NCI-H2081 (cell line): ENCODE data around the gene DLL1.
A peak's percentile ranks its signal among the peaks of the same experiment; 100 is the strongest.

ENCODE experiments used
- DNase-seq, 2 experiments: peaks; one replicate each; lab custom pipeline; 2025; lab: John Stamatoyannopoulos, UW

DLL1 gene

DNA sequence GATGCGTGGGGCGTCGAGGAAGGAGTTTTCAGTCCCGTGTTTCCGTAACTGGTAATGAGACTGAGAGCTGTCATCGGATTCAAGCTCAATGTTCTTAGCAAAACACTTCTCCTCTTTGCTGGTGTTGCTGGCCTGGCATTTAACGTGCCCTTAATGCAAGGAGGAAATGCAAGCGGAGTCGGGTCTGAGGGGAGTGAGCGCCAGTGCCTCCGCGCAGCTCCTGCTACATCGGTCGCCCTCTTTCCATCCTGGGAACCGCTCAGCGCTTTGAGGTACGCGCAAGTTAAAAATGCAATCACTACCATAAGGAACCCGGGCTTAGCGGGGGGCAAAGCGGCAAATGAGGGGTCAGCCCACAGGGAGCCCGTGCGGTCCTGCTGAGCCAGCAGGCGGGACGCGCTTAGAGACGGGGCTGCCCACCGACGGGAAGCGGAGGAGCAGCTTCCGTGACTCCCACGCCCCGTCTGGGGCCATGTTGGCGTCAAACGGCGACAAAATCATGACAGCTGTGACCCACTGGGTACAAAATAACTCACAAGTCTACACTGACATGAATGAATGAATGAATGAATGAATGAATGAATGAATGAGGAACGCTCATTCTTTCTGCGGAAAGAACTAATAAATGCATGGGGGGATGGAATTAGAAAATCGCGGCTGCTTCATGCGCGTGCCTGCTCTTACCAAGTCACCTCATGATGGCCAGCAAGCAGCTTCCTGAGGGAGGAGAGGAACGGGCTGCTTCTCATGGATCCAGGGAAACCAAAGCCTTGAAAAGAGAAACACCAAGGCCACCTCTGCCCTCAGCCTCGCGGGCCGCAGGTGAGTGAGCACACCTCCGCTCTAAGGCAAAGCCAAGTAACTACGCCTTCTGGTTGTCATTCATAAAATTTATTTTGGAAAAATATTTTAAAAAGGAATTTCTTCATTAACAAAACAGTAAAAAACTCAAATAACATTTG is 9.3 kb downstream of the DLL1 start:
- no peak for DNase-seq

DNA sequence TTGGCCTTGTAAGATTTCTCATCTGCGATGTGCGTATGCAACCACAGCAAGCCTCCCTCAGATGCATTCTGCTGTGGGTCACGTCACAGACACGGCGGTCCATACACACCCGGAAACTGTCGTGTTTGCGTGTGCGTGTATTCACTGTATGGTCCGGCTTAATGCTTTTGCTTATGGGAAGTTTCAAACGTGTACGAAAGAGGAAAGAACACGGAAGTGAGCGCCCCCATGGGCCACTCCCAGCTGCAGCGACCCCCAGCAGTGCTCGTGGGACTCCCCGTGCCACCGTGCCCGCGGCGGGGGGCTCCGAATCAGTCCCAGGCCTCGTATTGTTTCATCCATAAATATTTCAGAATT is 10.2 kb downstream of the DLL1 start:
- DNase-seq = no peak

DNA sequence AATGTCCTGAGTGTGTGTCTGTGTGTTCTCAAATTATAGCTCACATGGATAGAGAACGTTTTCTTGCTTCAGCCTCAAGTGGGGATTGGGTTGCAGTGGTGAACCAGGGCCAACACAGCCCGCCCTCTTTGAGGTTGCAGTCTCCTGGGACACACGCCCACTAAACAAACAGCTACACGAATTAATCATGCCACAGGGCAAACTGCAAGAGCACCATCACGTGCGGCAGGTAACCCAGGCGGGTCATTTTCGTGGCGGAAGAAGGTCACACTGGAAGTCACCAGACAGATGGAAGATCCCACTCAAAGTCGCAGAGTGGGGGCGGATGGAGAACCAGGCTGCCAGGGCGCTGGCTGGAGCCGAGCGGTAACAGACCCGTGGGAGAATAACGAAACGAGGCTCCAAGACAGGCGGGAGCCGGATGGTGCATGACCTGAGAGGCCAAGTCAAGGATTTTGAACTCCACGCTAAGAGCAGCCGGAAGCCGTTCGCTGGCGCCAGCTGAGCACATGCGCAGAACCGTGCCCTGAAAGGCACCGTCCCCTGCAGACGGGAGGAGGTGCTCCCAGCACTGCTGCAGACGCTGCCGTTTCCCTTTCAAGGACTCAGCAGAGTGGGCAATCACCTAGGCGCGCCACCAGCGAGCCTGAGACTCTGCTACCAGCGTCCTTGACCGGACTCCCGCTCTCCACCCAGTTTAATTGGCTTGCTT is 10.7 kb downstream of the DLL1 start:
- peak; percentile 49 to 78 for DNase-seq

DNA sequence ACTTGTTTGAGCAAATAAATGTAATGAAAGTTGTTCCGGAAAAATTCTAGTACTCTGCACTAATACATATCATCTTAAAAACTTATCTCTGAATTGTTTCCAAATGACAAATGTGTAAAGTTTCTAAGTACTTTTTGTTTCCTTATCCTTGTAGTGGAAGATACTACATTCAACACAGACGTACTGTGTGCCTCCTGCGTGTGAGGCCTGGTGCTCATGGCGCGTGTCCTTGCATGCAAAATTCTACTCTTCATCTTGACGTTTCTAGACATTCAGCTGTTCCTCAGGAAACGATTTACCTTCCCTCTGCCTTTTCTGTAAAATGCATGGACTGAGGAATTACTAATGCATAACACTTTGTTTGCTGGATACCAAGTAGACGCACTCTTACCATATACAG is 11.5 kb downstream of the DLL1 start:
- DNase-seq = no peak

DNA sequence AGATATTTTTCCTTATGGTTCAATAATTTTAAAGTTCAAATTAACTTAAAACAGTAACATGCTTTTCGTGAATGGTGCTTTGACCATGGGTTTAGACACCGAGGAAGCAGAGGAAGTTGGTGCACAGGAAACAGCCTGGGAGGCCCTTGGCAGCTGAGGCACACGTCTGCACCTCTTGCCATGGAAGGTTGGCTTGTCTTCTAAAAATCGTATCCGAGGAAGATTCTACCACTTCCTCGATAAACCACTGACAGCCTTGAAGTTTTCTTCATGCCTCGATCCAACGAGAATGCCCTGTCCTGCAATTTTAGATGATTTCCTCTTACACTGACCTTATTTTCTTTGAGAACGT is 12.2 kb downstream of the DLL1 start:
- no peak for DNase-seq

DNA sequence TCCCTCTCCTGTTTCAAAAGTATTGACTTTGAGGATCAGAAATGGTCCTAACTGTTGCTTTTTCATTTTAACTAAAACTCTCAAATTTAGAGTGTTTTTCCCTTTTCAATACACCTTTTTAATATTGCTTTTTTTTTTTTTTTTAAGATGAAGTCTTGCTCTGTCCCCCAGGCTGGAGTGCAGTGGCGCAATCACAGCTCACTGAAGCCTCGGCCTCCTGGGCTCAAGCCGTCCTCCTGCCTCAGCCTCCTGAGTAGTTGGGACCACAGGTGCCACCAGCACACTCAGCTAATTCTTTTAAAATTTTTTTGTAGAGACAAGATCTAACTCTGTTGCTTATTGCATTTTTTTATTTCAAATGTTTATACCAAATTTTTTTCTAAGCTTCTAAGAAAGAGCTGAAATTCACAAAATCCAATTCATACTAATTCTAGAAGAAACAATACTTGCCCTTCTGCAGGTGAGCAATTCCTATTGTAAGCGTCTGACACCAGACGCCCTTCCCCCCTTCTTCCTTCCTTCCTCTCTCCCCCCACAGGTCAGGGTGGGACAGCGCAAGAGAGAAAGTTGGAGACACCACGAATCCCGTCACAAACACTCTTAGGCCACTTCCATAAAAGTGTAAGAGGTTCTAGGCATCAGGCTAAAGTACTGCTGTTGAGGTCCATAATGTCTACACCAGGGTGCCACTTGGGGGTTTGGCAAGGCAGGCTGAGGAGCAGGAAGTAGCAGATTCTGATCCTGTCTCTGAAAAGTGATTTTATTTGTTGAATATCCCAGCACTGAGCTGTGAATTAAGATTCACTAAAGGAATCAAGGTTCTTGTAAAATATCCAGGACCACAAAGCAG is 12.8 kb downstream of the DLL1 start:
- DNase-seq = no peak

DNA sequence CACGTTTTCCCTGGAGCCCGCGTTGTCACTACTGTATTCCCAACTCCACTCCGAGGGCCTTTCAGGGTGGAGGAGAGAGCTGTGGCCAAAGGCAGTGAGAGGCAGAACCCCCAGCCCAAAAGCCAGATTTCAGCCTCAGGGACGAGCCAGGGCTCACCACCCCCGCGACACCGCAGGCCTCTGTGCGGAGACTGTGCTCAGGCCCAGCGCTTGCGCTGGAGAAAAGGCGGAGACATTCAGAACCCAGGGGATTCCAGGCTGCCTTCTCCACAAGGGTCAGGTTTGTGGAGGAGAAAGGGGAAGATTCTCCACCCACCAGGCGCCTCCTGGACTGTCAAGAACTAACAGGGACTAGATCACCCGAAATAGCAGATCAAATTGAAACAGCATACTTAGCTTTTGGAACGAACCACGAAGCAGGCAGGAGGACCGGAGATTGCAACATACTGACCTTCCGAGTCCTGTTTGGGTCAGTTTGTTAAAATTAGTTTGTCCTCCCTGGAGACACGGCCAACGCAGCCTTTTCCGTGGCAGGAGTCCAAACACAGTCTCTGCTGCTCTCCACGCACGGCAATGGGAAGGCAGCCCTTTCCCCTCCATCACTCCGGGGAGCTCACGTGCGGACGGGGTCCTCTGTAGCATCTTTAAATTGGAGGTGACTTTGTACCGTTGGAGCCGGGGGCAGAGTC is 14.4 kb downstream of the DLL1 start:
- no peak for DNase-seq

DNA sequence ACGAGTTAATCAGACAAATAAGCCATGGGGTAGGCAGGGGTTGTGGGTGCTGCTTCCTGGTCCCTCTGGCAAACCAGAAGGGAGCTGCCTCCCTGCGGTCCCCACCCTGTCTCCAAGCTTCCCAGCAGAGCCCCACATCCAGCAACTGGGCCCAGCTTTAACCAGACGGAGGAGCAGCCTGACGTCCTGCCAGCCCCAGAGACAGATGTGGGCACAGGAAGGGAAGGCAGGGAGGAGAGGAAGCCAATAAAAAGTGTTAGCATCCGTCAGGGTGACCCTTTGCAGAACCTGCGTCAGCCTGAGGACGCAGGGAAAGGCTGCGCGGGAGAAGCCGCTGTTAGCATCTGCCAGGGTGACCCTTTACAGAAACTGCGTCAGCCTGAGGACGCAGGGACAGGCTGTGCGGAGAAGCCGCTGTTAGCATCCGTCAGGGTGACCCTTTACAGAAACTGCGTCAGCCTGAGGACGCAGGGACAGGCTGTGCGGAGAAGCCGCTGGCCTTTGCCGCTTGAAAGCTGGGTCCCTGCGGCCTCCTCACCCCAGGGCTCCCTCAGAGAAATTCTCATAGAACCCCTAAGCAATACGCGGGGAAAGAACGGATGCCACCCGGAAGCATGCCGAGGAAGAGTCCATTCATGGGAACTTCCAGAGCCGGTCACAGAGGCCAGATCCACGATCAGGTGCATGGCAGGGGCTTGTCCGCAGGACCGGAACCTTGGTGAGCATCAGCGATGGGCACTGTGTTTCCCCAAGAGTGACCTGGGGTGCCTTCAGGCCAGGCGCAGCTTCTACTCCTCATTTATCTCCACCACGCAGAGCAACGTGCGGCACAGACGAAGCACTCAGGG is 15.9 kb downstream of the DLL1 start:
- no peak for DNase-seq

DNA sequence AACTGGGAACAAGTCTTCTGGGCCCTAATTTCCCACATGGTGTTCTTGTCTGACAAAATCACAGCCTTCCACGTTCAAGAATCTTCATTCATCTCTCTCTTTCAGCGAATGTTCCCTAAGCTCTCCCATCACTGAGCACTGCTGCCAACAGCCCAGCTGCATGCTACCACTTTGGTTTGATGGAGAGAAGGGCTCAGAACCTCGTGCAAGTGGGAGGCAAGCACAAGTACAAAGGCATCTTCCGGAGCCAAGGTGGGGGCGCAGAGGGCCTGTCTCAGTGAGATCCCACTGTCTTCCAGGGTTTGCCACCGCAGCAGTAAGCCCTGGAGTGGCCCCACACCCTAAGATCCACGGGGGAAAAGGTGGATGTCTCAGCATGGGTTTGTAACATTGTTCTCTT is 17.2 kb downstream of the DLL1 start:
- DNase-seq = no peak

DNA sequence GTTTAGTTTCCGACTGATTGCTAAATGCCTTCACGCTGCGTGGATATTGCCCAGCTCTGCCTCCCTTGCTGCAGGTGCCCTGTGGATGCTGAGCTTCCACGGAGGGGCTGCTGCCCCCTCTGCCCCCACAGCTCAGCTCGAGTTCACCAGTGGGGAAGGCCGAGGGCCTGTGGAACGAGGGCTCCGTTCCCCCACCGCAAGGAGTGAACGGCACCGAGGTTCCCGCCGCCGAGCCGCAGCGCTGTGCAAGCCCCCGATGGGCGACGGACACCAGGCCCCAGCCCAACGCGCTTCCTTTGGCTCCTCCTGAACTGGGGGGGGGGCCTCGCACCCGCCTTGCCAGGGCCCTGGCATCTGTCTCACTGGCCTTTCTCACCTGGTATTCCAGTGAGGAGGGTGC is 17.7 kb downstream of the DLL1 start:
- DNase-seq = no peak

DNA sequence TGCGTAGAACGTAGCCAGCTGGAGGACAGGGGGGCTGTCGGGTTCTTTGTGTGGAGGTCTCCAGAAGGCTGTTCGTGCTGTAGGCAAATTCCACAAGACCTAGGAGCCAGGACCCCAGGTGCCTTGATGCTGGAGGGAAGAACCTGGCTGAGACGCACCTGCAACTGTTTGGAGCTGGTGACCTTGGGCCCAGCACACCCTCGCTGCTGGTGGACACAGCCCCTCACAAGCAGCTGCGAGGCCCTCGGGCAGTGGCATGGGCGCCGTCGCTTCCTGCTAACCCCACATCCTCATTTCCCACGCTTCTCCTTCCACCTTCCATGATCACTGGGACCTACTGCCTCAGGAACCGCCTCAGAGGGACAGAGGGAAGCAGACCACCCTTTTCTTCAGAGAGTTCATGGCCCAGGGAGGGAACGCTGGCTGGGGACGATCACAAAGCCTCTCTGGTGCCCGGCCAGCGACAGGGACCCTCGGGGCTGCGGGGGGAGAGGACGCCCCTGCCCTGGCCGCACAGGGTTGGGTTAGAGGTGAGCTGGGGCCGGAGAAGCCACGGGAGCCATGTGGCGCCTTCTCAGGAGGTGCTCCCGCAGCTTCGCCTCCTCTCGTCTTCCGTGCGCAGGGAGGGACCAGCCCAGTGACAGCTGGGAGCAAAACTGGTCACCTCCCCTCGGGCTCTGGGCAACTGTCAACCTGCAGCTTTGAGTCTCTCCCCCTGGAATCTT is 18.4 kb downstream of the DLL1 start:
- DNase-seq = no peak

DNA sequence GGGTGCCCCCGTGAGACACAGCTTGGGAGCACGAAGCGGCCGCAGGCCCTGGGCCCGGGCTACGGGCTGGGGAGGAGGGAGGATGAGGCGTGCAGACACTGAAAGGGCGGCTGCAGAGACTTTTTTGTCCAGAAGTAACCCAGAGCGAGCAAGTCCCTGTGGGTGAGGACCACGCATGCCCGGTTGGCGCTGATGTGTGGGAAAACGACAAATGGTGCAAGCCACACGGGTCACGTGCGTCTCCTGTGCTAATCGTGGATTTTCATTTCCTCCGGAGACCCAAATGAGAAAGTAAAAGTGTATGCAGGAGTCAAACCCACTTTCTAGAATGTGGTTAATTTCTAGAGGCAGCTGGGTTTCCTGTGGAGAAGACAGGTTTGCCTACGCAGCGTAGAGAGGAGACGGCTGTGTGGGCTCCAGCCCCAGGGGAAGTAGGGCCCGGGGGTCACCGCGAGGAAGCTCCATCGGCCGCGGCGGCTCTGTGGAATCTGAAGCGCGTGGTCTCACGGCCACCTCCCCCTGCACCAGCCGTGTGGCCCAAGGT is 19.0 kb downstream of the DLL1 start:
- DNase-seq = no peak

DNA sequence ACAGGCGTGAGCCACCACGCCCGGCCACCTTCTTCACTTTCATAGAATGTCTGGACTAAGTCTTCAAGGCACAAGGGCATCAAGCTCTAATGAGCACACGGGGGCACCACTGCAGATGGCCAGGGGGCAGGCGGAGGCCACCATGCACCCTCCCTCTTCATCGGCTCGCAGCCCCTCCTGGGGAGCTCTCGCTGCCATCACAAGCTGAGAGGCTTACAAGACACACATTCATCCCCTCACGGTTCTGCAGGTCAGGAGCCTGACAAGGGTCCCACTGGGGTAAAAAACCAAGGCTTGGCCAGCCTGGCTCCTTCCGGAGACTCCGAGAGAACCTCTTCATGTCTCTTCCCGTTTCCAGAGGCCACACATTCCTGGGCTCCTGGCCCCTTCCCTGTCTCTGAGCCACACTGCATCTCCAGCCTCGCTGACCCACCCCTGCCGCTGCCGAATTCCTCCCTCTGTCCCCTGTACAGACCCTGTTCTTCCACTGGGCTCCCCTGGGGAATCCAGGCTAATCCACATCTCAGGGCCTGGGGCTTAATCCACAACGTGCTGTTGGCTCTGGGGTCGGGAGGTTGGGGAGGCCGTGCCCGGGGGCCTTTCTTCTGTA is 19.8 kb downstream of the DLL1 start:
- DNase-seq = no peak

DNA sequence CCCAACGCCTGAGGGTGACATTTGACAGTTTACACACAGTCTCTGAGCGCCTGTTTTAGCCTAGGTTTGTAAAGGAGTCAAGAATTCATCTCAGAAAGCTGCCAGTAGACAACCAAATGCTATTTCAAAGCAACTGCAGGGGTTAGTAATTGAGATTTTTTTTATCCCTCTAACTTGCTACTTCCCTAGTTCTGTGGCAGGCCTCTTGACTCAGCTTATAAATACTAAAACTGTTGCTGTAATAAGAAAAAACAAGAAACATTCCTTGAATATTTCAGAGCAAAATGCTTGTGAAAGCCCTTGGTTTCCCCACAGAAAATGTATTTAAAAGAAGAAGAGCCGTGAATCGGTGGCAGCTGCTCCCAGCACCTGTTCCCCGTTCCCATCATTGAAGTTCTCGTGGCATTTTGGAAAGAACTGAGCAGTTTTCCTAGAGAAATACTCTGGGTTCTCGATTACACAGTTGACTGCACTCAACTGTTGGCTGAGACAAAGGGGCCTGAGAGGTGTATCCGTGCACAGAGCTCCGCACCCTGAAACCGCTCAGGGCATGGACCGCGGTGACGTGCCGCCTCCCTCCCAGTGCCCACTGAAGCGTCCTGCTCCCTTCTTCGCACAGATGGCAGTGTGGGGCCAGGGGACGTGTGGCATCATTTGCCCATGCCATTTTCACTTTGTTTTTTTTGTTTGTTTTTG is 20.9 kb downstream of the DLL1 start:
- peak in 1 of 2 experiments; percentile 18 for DNase-seq

DNA sequence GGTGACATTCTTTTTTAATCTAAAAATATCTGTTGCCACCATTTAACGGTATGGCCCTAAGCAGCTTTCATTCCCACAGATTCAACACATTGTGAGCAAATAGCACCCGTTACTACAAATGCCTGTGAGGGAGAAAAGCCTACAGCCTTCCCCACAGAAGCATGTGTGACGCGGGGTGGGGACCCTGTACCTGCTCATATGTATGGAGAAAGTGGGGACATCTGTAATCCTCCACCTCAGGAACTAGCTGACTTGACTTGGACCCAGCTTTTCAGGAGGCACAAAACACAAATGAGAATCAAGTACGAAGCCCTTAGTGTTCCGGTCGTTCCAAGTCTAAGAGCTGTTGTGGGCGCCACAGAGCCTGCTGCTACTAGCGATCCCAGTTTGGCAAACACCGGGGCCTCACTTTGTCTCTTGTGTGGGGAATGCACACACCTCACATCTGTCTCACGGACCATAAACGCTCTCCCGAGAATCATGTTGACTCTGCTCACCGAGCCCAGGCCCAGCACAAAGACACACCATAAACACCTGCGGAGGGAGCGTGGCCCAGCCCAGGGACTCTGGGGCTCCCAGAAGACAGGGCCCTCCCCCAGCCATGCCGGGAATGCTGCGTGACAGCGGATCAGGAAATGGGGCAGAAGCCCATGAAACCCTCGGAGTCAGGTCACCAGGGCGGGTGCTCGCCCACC is 21.6 kb downstream of the DLL1 start:
- DNase-seq = peak; percentile 76 to 89

DNA sequence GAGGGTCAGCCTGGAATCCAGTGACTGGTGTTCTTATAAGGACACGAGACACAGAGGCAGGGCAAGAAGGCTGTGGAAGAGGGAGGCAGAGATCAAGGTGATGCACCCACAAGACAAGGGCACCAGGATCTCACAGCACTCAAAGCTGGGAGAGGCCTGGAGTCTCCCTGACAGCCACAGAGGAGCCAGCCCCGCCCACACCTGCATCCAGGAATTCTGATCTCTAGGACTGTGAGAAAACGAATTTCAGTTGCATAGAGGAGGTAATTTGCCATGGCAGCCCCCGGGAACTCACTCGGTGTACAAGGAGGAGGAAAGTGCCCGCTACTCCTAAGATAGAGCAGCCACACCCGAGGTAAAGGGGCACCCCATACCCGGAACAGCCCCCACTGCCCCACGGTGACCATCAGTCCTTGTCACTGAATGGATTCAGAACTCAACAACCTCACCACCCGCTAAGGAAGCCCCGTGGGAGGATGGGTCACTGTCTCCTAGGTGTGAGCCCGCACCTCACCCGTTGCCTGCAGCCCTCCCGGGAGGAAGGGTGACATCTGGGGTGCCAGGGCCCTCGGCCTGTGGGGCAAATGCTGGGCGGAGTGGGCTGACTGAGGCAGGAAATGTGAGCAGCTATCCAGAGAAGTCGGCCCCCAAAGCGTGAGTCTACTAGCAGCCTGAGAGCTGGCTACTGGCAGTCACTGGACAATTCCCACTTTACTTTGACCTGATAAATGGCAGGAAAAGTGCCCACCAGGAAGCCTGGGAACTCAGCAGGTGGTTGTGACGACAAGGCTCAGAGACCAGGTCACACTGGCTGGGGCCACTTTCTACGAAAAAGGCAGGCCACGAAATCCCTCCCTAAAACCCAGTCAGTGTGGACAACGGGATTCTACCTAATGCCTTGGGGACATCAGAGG is 22.4 kb downstream of the DLL1 start:
- no peak for DNase-seq

DNA sequence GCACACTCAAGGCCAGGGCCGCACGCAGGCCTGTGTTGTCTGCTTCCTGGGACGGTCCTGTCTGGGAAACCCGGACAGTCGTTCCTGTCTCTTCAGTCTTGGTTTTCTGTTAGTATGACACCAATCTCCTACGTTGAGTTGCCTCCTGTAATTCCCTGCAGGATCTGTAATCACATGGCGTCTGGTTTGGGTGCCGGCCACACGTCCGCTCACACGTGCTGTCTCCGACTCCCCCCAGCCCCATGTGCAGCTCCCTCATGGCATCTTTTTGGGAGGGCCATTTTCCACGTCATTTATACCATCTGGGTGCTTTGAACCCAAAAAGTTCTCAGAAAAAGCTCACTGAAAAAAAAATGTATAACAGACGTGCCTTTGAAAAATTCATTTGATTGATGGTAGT is 23.2 kb downstream of the DLL1 start:
- no peak for DNase-seq
